ENCODE measurements around the gene DNAH9.
A peak's percentile ranks its signal among the peaks of the same experiment; 100 is the strongest.

Gene DNAH9

DNA sequence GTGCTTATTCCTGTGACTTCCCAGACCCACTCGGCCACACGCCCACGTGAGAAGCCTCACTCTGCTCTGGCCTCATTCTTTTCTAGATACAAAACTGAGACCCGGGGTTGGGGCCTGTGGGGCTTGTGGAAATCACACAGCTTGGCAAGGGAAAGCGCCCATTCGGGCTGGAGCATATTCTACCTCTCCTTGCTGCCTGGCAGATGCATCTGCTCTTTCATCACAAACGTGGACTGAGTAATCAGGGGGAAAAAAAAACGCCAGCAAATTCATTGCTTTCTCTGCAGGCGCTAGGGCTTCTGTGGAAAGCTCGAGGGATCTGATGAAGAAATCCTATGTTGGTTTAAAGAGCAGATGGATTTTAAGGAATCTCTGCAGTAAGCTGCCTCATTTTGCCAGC lies 44.4 kb downstream of the DNAH9 start:
- POLR2A ChIA-PET, result no interaction called here
- no peak overlapping the region for H3K4me3 ChIP-seq (ENCODE audit: low read depth, low read length)
- CTCF ChIA-PET, result no interaction called here
- no peak for DNase-seq (ENCODE audit: low read depth, low spot score)
- TF ChIP-seq, protein P1, sequence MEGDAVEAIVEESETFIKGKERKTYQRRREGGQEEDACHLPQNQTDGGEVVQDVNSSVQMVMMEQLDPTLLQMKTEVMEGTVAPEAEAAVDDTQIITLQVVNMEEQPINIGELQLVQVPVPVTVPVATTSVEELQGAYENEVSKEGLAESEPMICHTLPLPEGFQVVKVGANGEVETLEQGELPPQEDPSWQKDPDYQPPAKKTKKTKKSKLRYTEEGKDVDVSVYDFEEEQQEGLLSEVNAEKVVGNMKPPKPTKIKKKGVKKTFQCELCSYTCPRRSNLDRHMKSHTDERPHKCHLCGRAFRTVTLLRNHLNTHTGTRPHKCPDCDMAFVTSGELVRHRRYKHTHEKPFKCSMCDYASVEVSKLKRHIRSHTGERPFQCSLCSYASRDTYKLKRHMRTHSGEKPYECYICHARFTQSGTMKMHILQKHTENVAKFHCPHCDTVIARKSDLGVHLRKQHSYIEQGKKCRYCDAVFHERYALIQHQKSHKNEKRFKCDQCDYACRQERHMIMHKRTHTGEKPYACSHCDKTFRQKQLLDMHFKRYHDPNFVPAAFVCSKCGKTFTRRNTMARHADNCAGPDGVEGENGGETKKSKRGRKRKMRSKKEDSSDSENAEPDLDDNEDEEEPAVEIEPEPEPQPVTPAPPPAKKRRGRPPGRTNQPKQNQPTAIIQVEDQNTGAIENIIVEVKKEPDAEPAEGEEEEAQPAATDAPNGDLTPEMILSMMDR (IDR thresholded peaks at IDR 0.05; ENCODE audit: insufficient read depth, low read length, missing control alignments), result no peak

DNA sequence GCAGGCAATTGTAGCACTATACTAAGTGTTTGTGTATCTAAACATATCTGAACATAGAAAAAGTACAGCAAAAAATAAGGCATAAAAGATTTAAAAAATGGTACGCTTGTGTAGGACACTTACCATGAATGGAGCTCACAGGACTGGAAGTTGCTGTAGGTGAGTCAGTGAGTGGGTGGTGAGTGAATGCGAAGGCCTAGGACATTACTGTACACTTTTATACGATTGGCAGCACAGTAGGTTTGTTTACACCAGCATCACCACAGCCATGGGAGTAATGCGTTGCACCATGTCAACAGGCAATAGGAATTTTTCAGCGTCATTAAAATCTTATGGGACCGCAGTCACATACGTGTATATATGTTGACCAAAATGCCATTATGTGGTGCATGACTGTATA lies 45.6 kb downstream of the DNAH9 start:
- ChIA-PET CTCF (no interaction called here), POLR2A (no interaction called here)
- TF ChIP-seq, protein P1 (IDR thresholded peaks at IDR 0.05; ENCODE audit: insufficient read depth, low read length, missing control alignments), result no peak
- no peak for DNase-seq (ENCODE audit: low read depth, low spot score)
- no peak overlapping the region for H3K4me3 ChIP-seq (ENCODE audit: low read depth, low read length)

DNA sequence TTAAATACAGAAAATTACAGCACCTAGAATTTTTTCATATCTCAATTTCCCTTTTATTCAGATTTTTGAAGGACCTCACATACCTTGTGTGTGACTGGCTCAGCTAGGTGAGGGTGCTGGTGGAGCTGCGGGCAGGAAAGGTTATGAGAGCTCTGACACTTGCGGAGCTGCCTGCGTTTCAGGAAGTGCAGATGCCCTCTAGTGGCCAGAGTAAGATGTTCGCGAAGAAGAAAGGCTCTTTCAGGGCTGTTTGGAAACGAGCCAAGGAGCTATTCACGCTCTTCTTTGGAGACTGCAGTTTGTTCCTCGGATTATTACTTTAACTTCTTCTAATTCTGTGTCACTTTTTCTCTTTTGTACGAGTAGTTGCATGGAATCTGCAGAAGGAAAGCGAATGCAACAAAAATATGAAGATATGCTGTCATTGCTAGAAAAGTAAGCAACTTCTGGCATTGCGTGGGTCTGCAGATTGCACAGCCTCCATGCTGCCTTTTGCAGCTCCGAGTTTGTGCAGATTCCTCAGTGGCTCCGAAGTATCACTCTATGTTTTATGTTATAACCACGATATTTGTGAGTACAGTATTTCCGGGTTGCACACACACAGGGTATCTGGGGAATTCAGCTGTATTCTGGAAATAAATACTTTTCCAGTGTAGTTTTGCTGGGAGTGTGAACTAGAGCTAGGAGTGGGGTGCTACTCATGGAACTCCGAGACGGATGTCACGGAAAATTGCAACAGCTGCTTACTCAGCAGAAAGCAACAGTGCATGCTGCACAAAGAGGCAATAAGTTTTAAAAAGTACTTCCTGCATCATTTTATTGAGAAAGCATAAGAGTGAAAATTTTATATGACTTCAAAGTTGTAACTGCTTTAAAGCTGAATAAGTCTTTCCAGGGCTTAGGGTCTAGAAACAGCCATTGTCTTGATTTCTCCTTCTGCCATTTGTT lies 46.3 kb downstream of the DNAH9 start:
- H3K4me3 ChIP-seq (ENCODE audit: low read depth, low read length), result no peak overlapping the region
- DNase-seq (ENCODE audit: low read depth, low spot score), result no peak
- CTCF ChIA-PET, result no interaction called here
- TF ChIP-seq, protein P1 (IDR thresholded peaks at IDR 0.05; ENCODE audit: insufficient read depth, low read length, missing control alignments), result peak; percentile 43
- POLR2A ChIA-PET, result no interaction called here

DNA sequence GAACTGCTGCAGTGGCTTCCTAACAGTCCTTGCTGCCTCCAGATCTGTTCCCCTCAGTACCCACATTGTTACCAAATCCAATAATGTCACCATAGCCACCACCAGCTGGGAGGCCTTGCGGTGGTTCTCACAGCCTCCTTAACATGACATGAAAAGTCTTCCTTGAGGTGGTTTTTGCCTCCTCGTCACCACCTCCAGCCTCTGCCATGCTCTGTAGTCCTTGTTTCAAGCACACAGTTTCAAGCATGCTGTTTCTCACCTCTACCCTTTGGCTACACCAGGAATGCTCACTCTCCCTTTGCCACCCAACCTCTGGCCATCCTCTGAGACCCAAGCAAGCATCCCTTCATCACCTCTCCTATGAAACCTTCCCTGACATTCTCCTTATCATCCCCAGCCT lies 47.2 kb downstream of the DNAH9 start:
- no peak overlapping the region for H3K4me3 ChIP-seq (ENCODE audit: low read depth, low read length)
- ChIA-PET POLR2A (no interaction called here), CTCF (no interaction called here)
- no peak for DNase-seq (ENCODE audit: low read depth, low spot score)
- TF ChIP-seq, protein P1 (IDR thresholded peaks at IDR 0.05; ENCODE audit: insufficient read depth, low read length, missing control alignments), result no peak

DNA sequence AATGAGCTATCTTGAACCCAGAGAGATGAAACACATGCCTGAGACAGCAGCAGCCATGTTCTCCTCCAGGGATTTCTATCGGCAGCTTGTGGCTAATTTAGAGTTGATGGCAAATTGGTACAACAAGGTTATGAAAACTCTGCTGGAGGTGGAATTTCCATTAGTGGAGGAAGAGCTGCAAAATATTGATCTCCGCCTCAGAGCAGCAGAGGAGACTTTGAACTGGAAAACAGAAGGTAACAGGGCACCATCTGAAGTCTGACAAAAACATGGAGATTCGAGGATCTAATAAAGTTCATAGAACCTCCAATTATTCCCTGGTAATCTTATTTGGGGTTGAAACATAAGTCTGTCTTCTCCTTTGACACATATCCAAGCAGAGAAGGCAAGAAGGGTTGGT lies 52.8 kb downstream of the DNAH9 start:
- H3K4me3 ChIP-seq (ENCODE audit: low read depth, low read length), result no peak overlapping the region
- ChIA-PET CTCF (no interaction called here), POLR2A (no interaction called here)
- no peak for DNase-seq (ENCODE audit: low read depth, low spot score)
- TF ChIP-seq, protein P1 (IDR thresholded peaks at IDR 0.05; ENCODE audit: insufficient read depth, low read length, missing control alignments), result no peak

DNA sequence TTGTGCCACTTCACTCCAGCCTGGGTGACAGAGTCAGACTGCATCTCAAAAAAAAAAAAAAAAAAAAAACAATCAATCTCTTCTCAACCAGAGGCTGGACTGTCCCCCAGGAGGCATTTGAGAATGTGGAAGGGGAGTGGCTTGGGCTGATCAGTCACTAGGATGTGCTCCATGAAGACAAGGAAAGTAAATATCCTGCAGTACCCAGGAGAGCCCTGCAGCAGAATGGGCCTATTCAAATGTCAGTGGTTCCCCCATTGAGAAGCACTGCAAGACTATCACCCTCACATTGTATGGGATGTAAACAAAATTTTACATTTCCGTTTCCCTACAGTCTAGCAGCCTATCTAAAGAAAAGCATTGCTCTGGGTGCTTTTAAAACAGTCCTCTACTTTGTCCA lies 70.3 kb downstream of the DNAH9 start:
- TF ChIP-seq, protein P1 (IDR thresholded peaks at IDR 0.05; ENCODE audit: insufficient read depth, low read length, missing control alignments), result no peak
- POLR2A ChIA-PET, result no interaction called here
- no peak for DNase-seq (ENCODE audit: low read depth, low spot score)
- CTCF ChIA-PET, result no interaction called here
- no peak overlapping the region for H3K4me3 ChIP-seq (ENCODE audit: low read depth, low read length)
